Measurements from ENCODE around the gene PNMT.

- no peak for TF ChIP-seq POLR2A (IDR thresholded peaks at IDR 0.05)
- TF ChIP-seq CTCF (IDR thresholded peaks at IDR 0.05) = no peak
Measured at GRCh38 chr17:39635614-39636176, 32.6 kb upstream of the PNMT start.

Data from stomach (tissue), 4 donors.